Fibroblast of lung (primary cell): ENCODE data around the gene SPATA6L. TPM values are rescaled to one million over a fixed set of nuclear protein-coding genes. Genes with fewer than 3 reads are reported as not detected.
"Not testable (repeated sequence)": the region's sequence is repeated elsewhere in the genome, so short reads cannot be mapped to it uniquely, and the experiment has no call there.

Source experiments
- DNase-seq, 2 donors: peaks; one replicate each; pipeline versions ENCODE4 v3.0.0 to v3.0.0-alpha.2; 2010; ENCODE audit warnings: low read depth in 2 of 2
- H2AFZ ChIP-seq: 2 replicates; pipeline ENCODE4 v1.5.1; 2012; ENCODE audit warnings: low read length, control low read depth, inconsistent platforms
- H3K27ac ChIP-seq: 2 replicates; pipeline ENCODE4 v1.5.1; 2011; ENCODE audit warnings: low read length, control low read depth; ENCODE audit not compliant: insufficient read depth
- H3K27me3 ChIP-seq: 2 replicates; pipeline ENCODE4 v1.5.1; 2011; ENCODE audit warnings: mild to moderate bottlenecking, low read length; ENCODE audit not compliant: control insufficient read depth, insufficient read depth
- H3K36me3 ChIP-seq: 2 replicates; pipeline ENCODE4 v1.5.1; 2011; ENCODE audit warnings: low read length; ENCODE audit not compliant: control insufficient read depth, insufficient read depth
- H3K4me1 ChIP-seq: 2 replicates; pipeline ENCODE4 v1.5.1; 2011; ENCODE audit warnings: low read length; ENCODE audit not compliant: control insufficient read depth, insufficient read depth; ENCODE audit errors: extremely low read depth
- H3K4me2 ChIP-seq: 2 replicates; pipeline ENCODE4 v1.5.1; 2011; ENCODE audit warnings: low read length, control low read depth; ENCODE audit not compliant: insufficient read depth; ENCODE audit errors: extremely low read depth
- H3K4me3 ChIP-seq, 4 experiments: fragments of 200-600 bp in 1 of 4; sonication (generic) in 1 of 4; replicated peaks in 1 of 4; 2 replicates each; pipeline ENCODE4 v1.5.1; 2011 to 2016; ENCODE audit warnings: low read length in 4 of 4, low read depth in 3 of 4, mild to moderate bottlenecking in 3 of 4, control low read depth in 2 of 4, inconsistent platforms in 1 of 4, mixed read lengths in 1 of 4; ENCODE audit not compliant: insufficient read depth in 1 of 4; ENCODE audit errors: control extremely low read depth in 1 of 4
- H3K79me2 ChIP-seq: 2 replicates; pipeline ENCODE4 v1.5.1; 2012; ENCODE audit warnings: mild to moderate bottlenecking, low read length, inconsistent platforms; ENCODE audit not compliant: control insufficient read depth, insufficient read depth
- H3K9ac ChIP-seq: 2 replicates; pipeline ENCODE4 v1.5.1; 2011; ENCODE audit warnings: mild to moderate bottlenecking, low read length, control low read depth; ENCODE audit not compliant: insufficient read depth
- H3K9me3 ChIP-seq: 2 replicates; pipeline ENCODE4 v1.5.1; 2012; ENCODE audit warnings: low read depth, low read length; ENCODE audit not compliant: control insufficient read depth, insufficient read depth
- H4K20me1 ChIP-seq: 2 replicates; pipeline ENCODE4 v1.5.1; 2011; ENCODE audit warnings: low read length; ENCODE audit not compliant: control insufficient read depth, insufficient read depth; ENCODE audit errors: extremely low read depth
- EZH2 ChIP-seq: IDR thresholded peaks from 2 replicates; pipeline ENCODE4 v1.5.1; 2012; ENCODE audit warnings: low read length, control low read depth, mild to moderate bottlenecking; ENCODE audit errors: missing control alignments
- polyA plus RNA-seq, 2 donors: library from polyadenylated mRNA; depleted of rRNA in 1 of 2; stranded (reverse) in 1 of 2; unstranded in 1 of 2; fragments of >200 nt; gene quantifications; 2 replicates each; pipeline ENCODE4 v1.2.1, GENCODE V29; 2011 to 2012; ENCODE audit warnings: missing spikeins in 1 of 2
- total RNA-seq: library from RNA; depleted of rRNA; stranded (reverse); fragments of >200 nt; gene quantifications from 2 replicates; pipeline ENCODE4 v1.2.1, GENCODE V29; 2014
- TF ChIP-seq, protein P1 (sequence below), 2 donors: IDR thresholded peaks in 1 of 2; conservative IDR thresholded peaks in 1 of 2; 1 replicate in 1 of 2; 2 replicates in 1 of 2; pipeline ENCODE4 v1.5.1; 2011 to 2012; ENCODE audit warnings: low read length in 2 of 2, control low read depth in 1 of 2, inconsistent platforms in 1 of 2, low read depth in 1 of 2, mild to moderate bottlenecking in 1 of 2

Gene SPATA6L
- total and polyA plus RNA-seq, 2 donors (not counting 1 experiment from before 2014, with no cell fraction given): 0.54 to 1.2 TPM

DNA sequence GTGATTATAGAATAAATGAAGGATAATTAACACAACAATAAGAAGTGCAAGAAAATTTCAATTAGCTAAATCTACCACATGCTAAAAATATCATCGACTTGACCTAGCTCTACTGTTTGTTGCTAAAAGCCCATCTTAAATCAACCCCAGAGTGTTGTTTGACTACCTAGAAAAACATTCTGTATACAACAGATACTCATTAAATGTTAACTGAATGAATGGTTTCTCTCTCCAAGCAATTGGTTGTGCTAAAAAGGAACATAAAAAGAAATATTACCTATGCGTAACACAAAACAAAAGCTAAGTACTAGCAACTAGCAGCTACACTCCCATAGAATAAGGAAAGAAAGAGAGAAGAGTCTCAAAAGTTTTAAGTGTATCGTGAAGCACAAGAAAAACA is 9.7 kb downstream of the SPATA6L start:
- no peak for DNase-seq
- H3K9me3 ChIP-seq: no peaks in the 10 kb centered on the region
- H3K27ac ChIP-seq: no peak overlapping the region
- TF ChIP-seq, protein P1, sequence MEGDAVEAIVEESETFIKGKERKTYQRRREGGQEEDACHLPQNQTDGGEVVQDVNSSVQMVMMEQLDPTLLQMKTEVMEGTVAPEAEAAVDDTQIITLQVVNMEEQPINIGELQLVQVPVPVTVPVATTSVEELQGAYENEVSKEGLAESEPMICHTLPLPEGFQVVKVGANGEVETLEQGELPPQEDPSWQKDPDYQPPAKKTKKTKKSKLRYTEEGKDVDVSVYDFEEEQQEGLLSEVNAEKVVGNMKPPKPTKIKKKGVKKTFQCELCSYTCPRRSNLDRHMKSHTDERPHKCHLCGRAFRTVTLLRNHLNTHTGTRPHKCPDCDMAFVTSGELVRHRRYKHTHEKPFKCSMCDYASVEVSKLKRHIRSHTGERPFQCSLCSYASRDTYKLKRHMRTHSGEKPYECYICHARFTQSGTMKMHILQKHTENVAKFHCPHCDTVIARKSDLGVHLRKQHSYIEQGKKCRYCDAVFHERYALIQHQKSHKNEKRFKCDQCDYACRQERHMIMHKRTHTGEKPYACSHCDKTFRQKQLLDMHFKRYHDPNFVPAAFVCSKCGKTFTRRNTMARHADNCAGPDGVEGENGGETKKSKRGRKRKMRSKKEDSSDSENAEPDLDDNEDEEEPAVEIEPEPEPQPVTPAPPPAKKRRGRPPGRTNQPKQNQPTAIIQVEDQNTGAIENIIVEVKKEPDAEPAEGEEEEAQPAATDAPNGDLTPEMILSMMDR (conservative IDR thresholded peaks at IDR 0.05 in 1 of 2, IDR thresholded peaks at IDR 0.05 in 1 of 2; ENCODE audit: low read depth in 1 of 2, low read length in 2 of 2): no peak
- TF ChIP-seq EZH2: no peak
- H4K20me1 ChIP-seq: no peaks in the 10 kb centered on the region
- H2AFZ ChIP-seq: no peak overlapping the region
- H3K4me2 ChIP-seq: no peak overlapping the region
- no peak overlapping the region for H3K4me3 ChIP-seq
- no peaks in the 10 kb centered on the region for H3K79me2 ChIP-seq
- no peaks in the 10 kb centered on the region for H3K27me3 ChIP-seq
- no peaks in the 10 kb centered on the region for H3K36me3 ChIP-seq
- no peak overlapping the region for H3K9ac ChIP-seq
- H3K4me1 ChIP-seq: peaks cover 6% of the 10 kb centered on the region

GRCh38 chr9:4656196-4656595 is 10.1 kb downstream of the SPATA6L start:
- H3K79me2 ChIP-seq, H3K27me3 ChIP-seq, DNase-seq, H3K27ac ChIP-seq, H3K4me3 ChIP-seq, H2AFZ ChIP-seq, H3K36me3 ChIP-seq, H3K4me1 ChIP-seq, H4K20me1 ChIP-seq, H3K9ac ChIP-seq, H3K9me3 ChIP-seq, H3K4me2 ChIP-seq: not testable (repeated sequence)

GRCh38 chr9:4654538-4654937 is 11.7 kb downstream of the SPATA6L start:
- no peak overlapping the region for H3K4me3 ChIP-seq
- H2AFZ ChIP-seq: no peak overlapping the region
- no peak overlapping the region for H3K27ac ChIP-seq
- no peaks in the 10 kb centered on the region for H3K4me1 ChIP-seq
- no peaks in the 10 kb centered on the region for H4K20me1 ChIP-seq
- no peak for TF ChIP-seq EZH2
- no peaks in the 10 kb centered on the region for H3K9me3 ChIP-seq
- H3K4me2 ChIP-seq: no peak overlapping the region
- H3K36me3 ChIP-seq: no peaks in the 10 kb centered on the region
- no peak for DNase-seq
- no peaks in the 10 kb centered on the region for H3K27me3 ChIP-seq
- H3K79me2 ChIP-seq: no peaks in the 10 kb centered on the region
- H3K9ac ChIP-seq: no peak overlapping the region

DNA sequence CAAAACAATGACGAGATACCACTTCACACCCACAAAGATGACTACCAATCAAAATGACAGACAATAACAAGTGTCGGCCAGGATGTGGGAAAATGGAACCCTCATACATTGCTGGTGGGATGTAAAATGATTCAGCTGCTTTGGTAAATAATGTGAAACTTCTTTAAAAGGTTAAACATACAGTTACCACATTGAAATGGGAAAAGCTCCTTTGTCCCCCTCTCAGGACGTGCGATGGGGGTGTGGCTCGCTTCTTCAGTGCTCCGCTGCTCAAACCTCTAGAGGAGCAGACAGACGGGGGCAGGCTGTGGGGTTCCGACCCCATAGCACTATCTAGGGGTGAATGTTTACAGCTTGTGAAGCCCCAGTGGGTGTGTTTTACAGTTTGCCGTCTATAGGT is 12.2 kb downstream of the SPATA6L start:
- Histone ChIP-seq H3K79me2 (no peaks in the 10 kb centered on the region), H3K27me3 (no peaks in the 10 kb centered on the region), H3K4me2 (no peak overlapping the region), H3K36me3 (no peaks in the 10 kb centered on the region), H3K9ac (no peak overlapping the region), H3K4me1 (no peaks in the 10 kb centered on the region), H2AFZ (no peak overlapping the region), H4K20me1 (no peaks in the 10 kb centered on the region), H3K9me3 (no peaks in the 10 kb centered on the region), H3K4me3 (no peak overlapping the region), H3K27ac (no peak overlapping the region)
- no peak for DNase-seq
- TF ChIP-seq EZH2: no peak
- TF ChIP-seq, protein P1 (conservative IDR thresholded peaks at IDR 0.05 in 1 of 2, IDR thresholded peaks at IDR 0.05 in 1 of 2; ENCODE audit: low read depth in 1 of 2, low read length in 2 of 2): no peak
